Endothelial cell of umbilical vein (primary cell): ENCODE results near the gene HOXD12. TPM values are rescaled to one million over a fixed set of nuclear protein-coding genes. Genes with fewer than 3 reads are reported as not detected.

Experiments used
- BruUV-seq: library from RNA; stranded (reverse); fragments of 400-500 nt; replicated peaks from 2 replicates; lab custom pipeline; 2021; lab: Mats Ljungman, UMichigan
- CTCF ChIA-PET: fragments of 300-600, 350-600 bp; sonication (Branson Sonifier 250); formaldehyde crosslinking; loops from one replicate; lab custom pipeline; 2021; ENCODE audit warnings: antibody characterized with exemption, inconsistent platforms; lab: Charles Lee
- POLR2A ChIA-PET: fragments of 300-600, 350-600 bp; sonication (Branson Sonifier 250); formaldehyde crosslinking; loops from one replicate; lab custom pipeline; 2021; ENCODE audit warnings: antibody characterized with exemption, inconsistent platforms; lab: Charles Lee
- DNase-seq: peaks from one replicate; pipeline ENCODE4 v3.0.0-alpha.2; 2011; ENCODE audit warnings: low read depth, low spot score
- FAIRE-seq: peaks from 2 replicates; lab custom pipeline; 2011; peaks lifted over from hg19 to GRCh38; lab: Jason Lieb, UNC
- H2AFZ ChIP-seq: 2 replicates; pipeline ENCODE4 v1.6.0; 2012; ENCODE audit warnings: low read depth, low read length, control low read depth, inconsistent platforms
- H3K27ac ChIP-seq: 2 replicates; pipeline ENCODE4 v1.5.1; 2011; ENCODE audit warnings: low read depth, mild to moderate bottlenecking, control low read depth, low read length, moderate library complexity; ENCODE audit not compliant: insufficient read depth
- H3K27me3 ChIP-seq, 2 experiments: 2 replicates each; pipeline versions ENCODE4 v1.6.0 to v1.6.1; 2011; ENCODE audit warnings: low read length in 2 of 2, mixed read lengths in 1 of 2; ENCODE audit not compliant: control insufficient read depth in 2 of 2, insufficient read depth in 2 of 2
- H3K36me3 ChIP-seq, 2 experiments: 2 replicates in 1 of 2; 3 replicates in 1 of 2; pipeline ENCODE4 v1.5.1; 2011; ENCODE audit warnings: low read length in 2 of 2, mild to moderate bottlenecking in 1 of 2, moderate library complexity in 1 of 2; ENCODE audit not compliant: control insufficient read depth in 2 of 2, insufficient read depth in 2 of 2; ENCODE audit errors: extremely low read depth in 1 of 2
- H3K4me1 ChIP-seq: 3 replicates; pipeline ENCODE4 v1.5.1; 2011; ENCODE audit warnings: mild to moderate bottlenecking, low read length; ENCODE audit not compliant: control insufficient read depth, insufficient read depth; ENCODE audit errors: extremely low read depth
- H3K4me2 ChIP-seq: 2 replicates; pipeline ENCODE4 v1.6.1; 2011; ENCODE audit warnings: low read length, control low read depth, mixed read lengths; ENCODE audit not compliant: insufficient read depth
- H3K4me3 ChIP-seq, 3 experiments: fragments of 200-600 bp in 1 of 3; sonication (generic), shearing (Covaris generic) in 1 of 3; replicated peaks in 1 of 3; 2 replicates each; pipeline ENCODE4 v1.5.1; 2011 to 2016; ENCODE audit warnings: control low read depth in 3 of 3, low read length in 3 of 3, mild to moderate bottlenecking in 2 of 3, inconsistent platforms in 1 of 3, low read depth in 1 of 3, moderate library complexity in 1 of 3; ENCODE audit not compliant: insufficient read depth in 1 of 3
- H3K79me2 ChIP-seq: 2 replicates; pipeline ENCODE4 v1.6.0; 2012; ENCODE audit warnings: low read length, inconsistent platforms; ENCODE audit not compliant: control insufficient read depth, insufficient read depth
- H3K9ac ChIP-seq: replicated peaks from 2 replicates; pipeline ENCODE3; 2011; ENCODE audit warnings: low read length, control low read depth; ENCODE audit not compliant: insufficient read depth; ENCODE audit errors: extremely low read depth
- H3K9me1 ChIP-seq: replicated peaks from 3 replicates; pipeline ENCODE4 v1.6.0; 2011; ENCODE audit warnings: mild to moderate bottlenecking, low read length; ENCODE audit not compliant: control insufficient read depth, insufficient read depth; ENCODE audit errors: extremely low read depth
- H3K9me3 ChIP-seq: replicated peaks from 2 replicates; pipeline ENCODE4 v1.5.1; 2012; ENCODE audit warnings: low read length, inconsistent platforms; ENCODE audit not compliant: control insufficient read depth, insufficient read depth
- H4K20me1 ChIP-seq: replicated peaks from 2 replicates; pipeline ENCODE3; 2011; ENCODE audit warnings: mild to moderate bottlenecking, low read length; ENCODE audit not compliant: control insufficient read depth, insufficient read depth; ENCODE audit errors: extremely low read depth
- EZH2 ChIP-seq: IDR thresholded peaks from 2 replicates; pipeline ENCODE4 v1.6.1; 2012; ENCODE audit warnings: borderline replicate concordance, low read depth, mild to moderate bottlenecking, moderate library complexity, low read length, inconsistent platforms; ENCODE audit not compliant: severe bottlenecking
- FOS ChIP-seq: IDR thresholded peaks from 2 replicates; pipeline ENCODE4 v1.6.1; 2011; ENCODE audit warnings: mild to moderate bottlenecking, low read length, moderate library complexity, borderline replicate concordance; ENCODE audit not compliant: insufficient read depth
- GATA2 ChIP-seq: IDR thresholded peaks from 2 replicates; pipeline ENCODE4 v1.7.0; 2011; ENCODE audit warnings: low read depth, mild to moderate bottlenecking, moderate library complexity, mixed read lengths, low read length; ENCODE audit not compliant: insufficient read length, insufficient read depth
- JUN ChIP-seq: IDR thresholded peaks from 2 replicates; pipeline ENCODE4 v1.6.1; 2011; ENCODE audit warnings: borderline replicate concordance, low read depth; ENCODE audit not compliant: insufficient read length, insufficient read depth
- MYC ChIP-seq: IDR thresholded peaks from one replicate; pipeline ENCODE4 v1.6.1; 2011; ENCODE audit warnings: mild to moderate bottlenecking, low read depth, low read length
- POLR2A ChIP-seq: IDR thresholded peaks from 2 replicates; pipeline ENCODE4 v1.6.1; 2012; ENCODE audit warnings: low read depth, mild to moderate bottlenecking, control low read depth, low read length
- POLR2AphosphoS5 ChIP-seq: IDR thresholded peaks from 2 replicates; pipeline ENCODE4 v1.6.1; 2012; ENCODE audit warnings: low read depth, mild to moderate bottlenecking, control low read depth, low read length, moderate library complexity; ENCODE audit not compliant: insufficient read depth
- dilution Hi-C: fragments of 300-500 bp; cut with MboI; formaldehyde crosslinking; loops from one replicate; pipeline ENCODE4 v1.15.0; 2019; ENCODE audit warnings: low sequenced_read_pairs; ENCODE audit not compliant: extremely low pct_ligation_motif_present
- intact Hi-C: fragments of 100-400 bp; cut with micrococcal nuclease; formaldehyde crosslinking; loops from one replicate; pipeline ENCODE4 v1.10.0; 2022
- polyA plus RNA-seq, 4 experiments: library from polyadenylated mRNA; depleted of rRNA in 3 of 4; stranded (reverse) in 3 of 4; unstranded in 1 of 4; fragments of >200 nt; gene quantifications; 2 replicates each; pipeline versions ENCODE4 v1.2.1 to v1.2.3, GENCODE V29; 2011 to 2012; ENCODE audit warnings: missing spikeins in 1 of 4
- total RNA-seq: library from RNA; stranded (reverse); gene quantifications from 2 replicates; pipeline ENCODE4 v1.2.3, GENCODE V29; 2021
- TF ChIP-seq, protein P1 (sequence below), 2 donors: IDR thresholded peaks; 1 replicate in 1 of 2; 2 replicates in 1 of 2; pipeline ENCODE4 v1.5.1; 2011; ENCODE audit warnings: low read length in 2 of 2, mild to moderate bottlenecking in 2 of 2, moderate library complexity in 2 of 2, control low read depth in 1 of 2, inconsistent platforms in 1 of 2, low read depth in 1 of 2; ENCODE audit not compliant: insufficient read depth in 1 of 2; ENCODE audit errors: extremely low read depth in 1 of 2
- TF ChIP-seq, protein P2 (sequence below): IDR thresholded peaks from 2 replicates; pipeline ENCODE4 v1.6.1; 2011; ENCODE audit not compliant: insufficient read depth, insufficient read length

Gene HOXD12
- total and polyA plus RNA-seq, 2 donors (not counting 3 experiments of a cell fraction or from before 2014, with no cell fraction given), result not detected

DNA sequence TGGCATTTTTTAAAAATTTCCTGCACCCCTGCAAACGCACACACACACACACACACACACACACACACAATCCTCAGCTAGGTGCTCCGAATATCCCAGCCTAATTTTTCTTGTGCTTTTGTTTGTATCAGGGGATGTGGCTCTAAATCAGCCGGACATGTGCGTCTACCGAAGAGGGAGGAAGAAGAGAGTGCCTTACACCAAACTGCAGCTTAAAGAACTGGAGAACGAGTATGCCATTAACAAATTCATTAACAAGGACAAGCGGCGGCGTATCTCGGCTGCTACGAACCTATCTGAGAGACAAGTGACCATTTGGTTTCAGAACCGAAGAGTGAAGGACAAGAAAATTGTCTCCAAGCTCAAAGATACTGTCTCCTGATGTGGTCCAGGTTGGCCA, 5.2 kb upstream of the HOXD12 start:
- Histone ChIP-seq H3K4me2 (no peak overlapping the region), H3K9me1 (no peaks in the 10 kb centered on the region), H4K20me1 (peaks cover 6% of the 10 kb centered on the region), H3K9me3 (no peaks in the 10 kb centered on the region), H3K27ac (no peak overlapping the region), H3K4me3 (no peak overlapping the region), H3K79me2 (no peaks in the 10 kb centered on the region), H3K36me3 (no peaks in the 10 kb centered on the region), H3K9ac (no peak overlapping the region), H3K27me3 (peaks cover 87 to 97% of the 10 kb centered on the region in 2 experiments), H2AFZ (no peak overlapping the region), H3K4me1 (peaks cover 5% of the 10 kb centered on the region)
- dilution Hi-C loops, result no loop called here
- ChIA-PET POLR2A (no interaction called here), CTCF (interaction anchor here (0.6 to 6.0 kb wide), 8 partner anchors 9 to 843 kb away, joined by 3 to 113 read pairs (median 4); no protein-coding TSS in a partner anchor)
- DNase-seq (no peak), FAIRE-seq (no peak)
- no TSS peak for BruUV-seq
- no peak for TF ChIP-seq MYC
- TF ChIP-seq POLR2A, result no peak
- TF ChIP-seq, protein P1, sequence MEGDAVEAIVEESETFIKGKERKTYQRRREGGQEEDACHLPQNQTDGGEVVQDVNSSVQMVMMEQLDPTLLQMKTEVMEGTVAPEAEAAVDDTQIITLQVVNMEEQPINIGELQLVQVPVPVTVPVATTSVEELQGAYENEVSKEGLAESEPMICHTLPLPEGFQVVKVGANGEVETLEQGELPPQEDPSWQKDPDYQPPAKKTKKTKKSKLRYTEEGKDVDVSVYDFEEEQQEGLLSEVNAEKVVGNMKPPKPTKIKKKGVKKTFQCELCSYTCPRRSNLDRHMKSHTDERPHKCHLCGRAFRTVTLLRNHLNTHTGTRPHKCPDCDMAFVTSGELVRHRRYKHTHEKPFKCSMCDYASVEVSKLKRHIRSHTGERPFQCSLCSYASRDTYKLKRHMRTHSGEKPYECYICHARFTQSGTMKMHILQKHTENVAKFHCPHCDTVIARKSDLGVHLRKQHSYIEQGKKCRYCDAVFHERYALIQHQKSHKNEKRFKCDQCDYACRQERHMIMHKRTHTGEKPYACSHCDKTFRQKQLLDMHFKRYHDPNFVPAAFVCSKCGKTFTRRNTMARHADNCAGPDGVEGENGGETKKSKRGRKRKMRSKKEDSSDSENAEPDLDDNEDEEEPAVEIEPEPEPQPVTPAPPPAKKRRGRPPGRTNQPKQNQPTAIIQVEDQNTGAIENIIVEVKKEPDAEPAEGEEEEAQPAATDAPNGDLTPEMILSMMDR (IDR thresholded peaks at IDR 0.05; ENCODE audit: extremely low read depth in 1 of 2, insufficient read depth in 1 of 2, low read depth in 1 of 2, low read length in 2 of 2), result no peak
- TF ChIP-seq, protein P2, sequence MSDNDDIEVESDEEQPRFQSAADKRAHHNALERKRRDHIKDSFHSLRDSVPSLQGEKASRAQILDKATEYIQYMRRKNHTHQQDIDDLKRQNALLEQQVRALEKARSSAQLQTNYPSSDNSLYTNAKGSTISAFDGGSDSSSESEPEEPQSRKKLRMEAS, result no peak
- no peak for TF ChIP-seq FOS
- no peak for TF ChIP-seq EZH2
- no peak for TF ChIP-seq JUN
- no peak for TF ChIP-seq GATA2
- no peak for TF ChIP-seq POLR2AphosphoS5
- intact Hi-C loops, result no loop called here
